ENCODE results near the gene UNC119B.

DNA sequence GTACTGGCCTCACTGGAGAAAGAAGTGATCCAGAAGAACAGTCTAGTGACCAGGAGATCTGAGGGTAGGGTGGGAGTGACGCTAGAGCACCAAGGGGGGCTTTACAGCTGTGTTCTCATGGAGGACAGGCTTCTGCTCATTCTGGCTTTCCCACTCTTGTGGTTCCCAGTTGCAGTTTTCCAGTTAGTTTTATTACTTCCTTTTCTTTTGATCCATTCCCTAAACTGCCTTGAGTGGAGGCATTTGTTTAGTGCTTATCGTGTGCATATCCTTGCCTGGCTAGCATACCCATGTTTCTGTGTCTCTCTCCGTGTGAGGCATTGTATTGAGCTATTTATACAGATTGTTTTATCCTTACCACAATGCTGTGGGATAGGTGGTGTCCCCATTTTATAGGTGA, 19.3 kb upstream of the UNC119B start:
- TF ChIP-seq CTCF (conservative IDR thresholded peaks at IDR 0.05; ENCODE audit: low read length) (no peak), EZH2phosphoT487 (IDR thresholded peaks at IDR 0.05; ENCODE audit: borderline replicate concordance, low read depth, low read length) (no peak)

Measured in OCI-LY7 (cell line).